T-cell (primary cell): ENCODE results near the gene SAMD1. TPM values are rescaled to one million over a fixed set of nuclear protein-coding genes. Genes with fewer than 3 reads are reported as not detected.

Experiments used
- ATAC-seq, 4 experiments: fragments of 200-7000 bp in 3 of 4; fragments of 150-1000 bp in 1 of 4; cut with Tn5 transposase; replicated peaks in 1 of 4; 1 replicate in 3 of 4; 2 replicates in 1 of 4; pipeline ENCODE4 v1.10.0; 2021; ENCODE audit warnings: moderate library complexity in 3 of 4, mild to moderate bottlenecking in 2 of 4, moderate number of reproducible peaks in 1 of 4
- CTCF ChIA-PET, 2 donors: fragments of 300-600 bp; sonication (Branson Sonifier 250); formaldehyde crosslinking; loops; one replicate each; lab custom pipeline; 2022; ENCODE audit warnings: antibody characterized with exemption in 2 of 2; lab: Charles Lee
- POLR2A ChIA-PET, 2 donors: fragments of 300-600 bp; sonication (Branson Sonifier 250); formaldehyde crosslinking; loops; one replicate each; lab custom pipeline; 2022; ENCODE audit warnings: antibody characterized with exemption in 2 of 2; lab: Charles Lee
- DNase-seq, 35 experiments: peaks; one replicate each; pipeline versions ENCODE4 v3.0.0 to v3.0.0-alpha.2; 2013 to 2023
- H3K27ac ChIP-seq: one replicate; pipeline ENCODE4 v1.5.1; 2013; ENCODE audit warnings: low read length
- H3K27me3 ChIP-seq, 2 experiments: replicated peaks in 1 of 2; 1 replicate in 1 of 2; 2 replicates in 1 of 2; pipeline versions ENCODE4 v1.6.1 to v1.7.0; 2013; ENCODE audit warnings: low read length in 1 of 2, mixed read lengths in 1 of 2; ENCODE audit not compliant: control insufficient read depth in 2 of 2, insufficient read depth in 2 of 2; ENCODE audit errors: extremely low read depth in 1 of 2
- H3K36me3 ChIP-seq, 2 donors: 1 replicate in 1 of 2; 2 replicates in 1 of 2; pipeline versions ENCODE4 v1.6.1 to v1.7.0; 2013; ENCODE audit warnings: low read length in 1 of 2; ENCODE audit not compliant: control insufficient read depth in 2 of 2, insufficient read depth in 1 of 2; ENCODE audit errors: extremely low read depth in 1 of 2
- H3K4me1 ChIP-seq, 2 experiments: 1 replicate in 1 of 2; 2 replicates in 1 of 2; pipeline versions ENCODE4 v1.6.1 to v1.7.0; 2013; ENCODE audit warnings: low read length in 2 of 2, mixed read lengths in 1 of 2; ENCODE audit not compliant: insufficient read depth in 2 of 2, control insufficient read depth in 1 of 2; ENCODE audit errors: extremely low read depth in 1 of 2
- H3K4me3 ChIP-seq, 2 donors: 1 replicate in 1 of 2; 2 replicates in 1 of 2; pipeline versions ENCODE4 v1.5.1 to v1.7.0; 2013; ENCODE audit warnings: mild to moderate bottlenecking in 2 of 2, low read length in 1 of 2, moderate library complexity in 1 of 2; ENCODE audit not compliant: control insufficient read depth in 1 of 2; ENCODE audit errors: extremely low read depth in 1 of 2
- H3K9me3 ChIP-seq: 2 replicates; pipeline ENCODE4 v1.7.0; 2013
- H3K27ac Mint-ChIP-seq, 2 donors: one replicate each; pipeline ENCODE4 v1.8.0; 2020 to 2021; ENCODE audit warnings: mild to moderate bottlenecking in 2 of 2, mixed read lengths in 2 of 2
- H3K27me3 Mint-ChIP-seq, 2 donors: one replicate each; pipeline ENCODE4 v1.8.0; 2021 to 2022; ENCODE audit warnings: mixed read lengths in 2 of 2
- H3K36me3 Mint-ChIP-seq: one replicate; pipeline ENCODE4 v1.8.0; 2021; ENCODE audit warnings: mixed read lengths
- H3K4me1 Mint-ChIP-seq, 3 donors: one replicate each; pipeline ENCODE4 v1.8.0; 2020 to 2022; ENCODE audit warnings: mixed read lengths in 3 of 3, mild to moderate bottlenecking in 1 of 3
- H3K4me3 Mint-ChIP-seq, 3 donors: one replicate each; pipeline ENCODE4 v1.8.0; 2020 to 2022; ENCODE audit warnings: mild to moderate bottlenecking in 3 of 3, mixed read lengths in 3 of 3, moderate library complexity in 3 of 3
- H3K9me3 Mint-ChIP-seq, 3 donors: one replicate each; pipeline ENCODE4 v1.8.0; 2020 to 2022; ENCODE audit warnings: mixed read lengths in 3 of 3
- WGBS: methylation state at CpG from one replicate; pipeline ENCODE4 v1.1.5; 2013; ENCODE audit warnings: missing lambda C conversion rate; ENCODE audit not compliant: insufficient coverage; 5-methylcytosine and 5-hydroxymethylcytosine counted together
- total RNA-seq, 35 experiments: library from RNA in 6 of 35; stranded (reverse) in 6 of 35; fragments of 120-200 nt in 1 of 35; gene quantifications; one replicate each; pipeline versions ENCODE4 v1.2.1 to v1.2.4 and lab custom pipeline; 2013 to 2026

SAMD1 gene
- total RNA-seq, 5 donors from 2014 or later (not counting 1 experiment from before 2014, with no cell fraction given), result 38.9 to 75.0 (median 59.2) TPM

GRCh38 chr19:14094854-14095253, 4.3 kb upstream of the SAMD1 start:
- Histone ChIP-seq H3K4me1 (peaks cover 0 to 13% of the 10 kb centered on the region in 2 experiments), H3K27ac (no peak overlapping the region), H3K36me3 (peaks cover 5 to 21% of the 10 kb centered on the region in 2 donors), H3K4me3 (no peak overlapping the region), H3K9me3 (no peaks in the 10 kb centered on the region), H3K27me3 (no peaks in the 10 kb centered on the region)
- DNase-seq, result no peak
- ATAC-seq, result no peak
- H3K27me3 Mint-ChIP-seq, result peaks cover 0 to 2% of the 10 kb centered on the region in 2 donors
- H3K27ac Mint-ChIP-seq, result peak overlapping the region; percentile 5 to 57
- no peak overlapping the region for H3K4me3 Mint-ChIP-seq
- H3K4me1 Mint-ChIP-seq, result peaks cover 11 to 16% (median 11%) of the 10 kb centered on the region in 3 donors
- H3K36me3 Mint-ChIP-seq, result peaks cover 11% of the 10 kb centered on the region
- whole genome bisulfite sequencing, result 74% methylated on average over 5 of the region's 7 CpGs
- H3K9me3 Mint-ChIP-seq, result peaks cover 0 to 7% (median 0%) of the 10 kb centered on the region in 3 donors
- CTCF ChIA-PET, result no interaction called here
- POLR2A ChIA-PET, result no interaction called here

- peak overlapping the region; percentile 66 to 68 for H3K27ac Mint-ChIP-seq
- ATAC-seq (no peak), DNase-seq (no peak)
- peaks cover 17% of the 10 kb centered on the region for H3K36me3 Mint-ChIP-seq
- ChIA-PET POLR2A (no interaction called here), CTCF (no interaction called here)
- 97% methylated on average over 4 of the region's 9 CpGs for WGBS
- Histone ChIP-seq H3K36me3 (peaks cover 8 to 23% of the 10 kb centered on the region in 2 donors), H3K9me3 (no peaks in the 10 kb centered on the region), H3K27ac (no peak overlapping the region), H3K27me3 (no peaks in the 10 kb centered on the region), H3K4me1 (peaks cover 0 to 23% of the 10 kb centered on the region in 2 experiments), H3K4me3 (no peak overlapping the region)
- peaks cover 0 to 2% of the 10 kb centered on the region in 2 donors for H3K27me3 Mint-ChIP-seq
- peak overlapping the region; percentile 16 to 57 (median 47) for H3K4me3 Mint-ChIP-seq
- H3K4me1 Mint-ChIP-seq, result peaks cover 15 to 22% (median 17%) of the 10 kb centered on the region in 3 donors
- H3K9me3 Mint-ChIP-seq, result peaks cover 0 to 7% (median 0%) of the 10 kb centered on the region in 3 donors
Observed at GRCh38 chr19:14093117-14093823, 2.7 kb upstream of the SAMD1 start.

GRCh38 chr19:14091813-14092462, 1.4 kb upstream of the SAMD1 start:
- Mint-ChIP-seq H3K4me3 (peak overlapping the region; percentile 89 to 100 (median 99)), H3K9me3 (peaks cover 0 to 7% (median 0%) of the 10 kb centered on the region in 3 donors), H3K4me1 (peaks cover 15 to 24% (median 17%) of the 10 kb centered on the region in 3 donors), H3K27me3 (peaks cover 0 to 2% of the 10 kb centered on the region in 2 donors), H3K36me3 (peaks cover 14% of the 10 kb centered on the region), H3K27ac (peak overlapping the region; percentile 100)
- Histone ChIP-seq H3K27me3 (no peaks in the 10 kb centered on the region), H3K9me3 (no peaks in the 10 kb centered on the region), H3K27ac (peak overlapping the region; percentile 62), H3K4me1 (peaks cover 0 to 23% of the 10 kb centered on the region in 2 experiments), H3K36me3 (peaks cover 7 to 13% of the 10 kb centered on the region in 2 donors), H3K4me3 (peak overlapping the region; percentile 87 to 90)
- WGBS, result 41% methylated on average over 9 of the region's 15 CpGs
- POLR2A ChIA-PET, result no interaction called here
- peak in 25 of 35 experiments; percentile 18 to 69 (median 48) for DNase-seq
- CTCF ChIA-PET, result interaction anchor here (0.5 to 1.5 kb wide), 2 partner anchors 18 to 44 kb away, joined by 3 read pairs; partner anchors contain the start of gene ASF1B (in 1 of the 2)
- peak in 3 of 4 experiments; percentile 3 to 23 (median 8) for ATAC-seq

- Histone ChIP-seq H3K27ac (peak overlapping the region; percentile 62), H3K27me3 (no peaks in the 10 kb centered on the region), H3K36me3 (peaks cover 6% of the 10 kb centered on the region in 2 donors), H3K4me1 (peaks cover 0 to 23% of the 10 kb centered on the region in 2 experiments), H3K9me3 (no peaks in the 10 kb centered on the region), H3K4me3 (peak overlapping the region; percentile 87 to 90)
- Mint-ChIP-seq H3K27ac (peak overlapping the region; percentile 100), H3K9me3 (peaks cover 0 to 7% (median 0%) of the 10 kb centered on the region in 3 donors), H3K4me3 (peak overlapping the region; percentile 89 to 100 (median 99)), H3K36me3 (peaks cover 10% of the 10 kb centered on the region), H3K27me3 (peaks cover 0 to 2% of the 10 kb centered on the region in 2 donors), H3K4me1 (peaks cover 15 to 24% (median 17%) of the 10 kb centered on the region in 3 donors)
- CTCF ChIA-PET, result interaction anchor here (0.5 to 1.5 kb wide), 2 partner anchors 19 to 45 kb away, joined by 3 read pairs; partner anchors contain the start of gene ASF1B (in 1 of the 2)
- ATAC-seq, result peak; percentile 60 to 68 (median 66)
- under 1% methylated on average over 42 of the region's 72 CpGs for WGBS
- POLR2A ChIA-PET, result no interaction called here
- peak; percentile 38 to 76 (median 57) for DNase-seq
Observed at GRCh38 chr19:14091081-14091812, 696 bp upstream of the SAMD1 start.

- peaks cover 0 to 7% (median 0%) of the 10 kb centered on the region in 3 donors for H3K9me3 Mint-ChIP-seq
Observed at GRCh38 chr19:14089662-14090508, 666 bp downstream of the SAMD1 start.

More at GRCh38 chr19:14089662-14090508, 666 bp downstream of the SAMD1 start:
- Histone ChIP-seq H3K27ac (no peak overlapping the region), H3K4me3 (peak overlapping the region; percentile 44 to 56), H3K4me1 (peaks cover 0 to 23% of the 10 kb centered on the region in 2 experiments), H3K9me3 (no peaks in the 10 kb centered on the region), H3K27me3 (no peaks in the 10 kb centered on the region), H3K36me3 (peaks cover 6% of the 10 kb centered on the region in 2 donors)
- ATAC-seq (peak; percentile 10 to 21 (median 12)), DNase-seq (peak in 23 of 35 experiments; percentile 20 to 73 (median 41))
- under 1% methylated on average over 123 of the region's 142 CpGs for WGBS
- H3K4me1 Mint-ChIP-seq, result peaks cover 15 to 24% (median 17%) of the 10 kb centered on the region in 3 donors
- H3K27ac Mint-ChIP-seq, result peak overlapping the region; percentile 56 to 84
- ChIA-PET POLR2A (no interaction called here), CTCF (interaction anchor here in 1 of 2 donors (0.6 kb wide), 1 partner anchor 46 kb away, joined by 3 read pairs; the partner anchor contains the start of gene ASF1B)
- peak overlapping the region; percentile 72 to 84 (median 79) for H3K4me3 Mint-ChIP-seq
- H3K27me3 Mint-ChIP-seq, result peaks cover 0 to 2% of the 10 kb centered on the region in 2 donors
- peaks cover 10% of the 10 kb centered on the region for H3K36me3 Mint-ChIP-seq
